Hematopoietic multipotent progenitor cell treated with erythropoietin and hydrocortisone succinate and interleukin-3 and kit ligand, for 4 days (in vitro differentiated cells): Measurements from ENCODE around the gene PEAK1.

ENCODE experiments used
- DNase-seq: peaks from one replicate; pipeline ENCODE4 v3.0.0-alpha.2; 2015

The PEAK1 gene

DNA sequence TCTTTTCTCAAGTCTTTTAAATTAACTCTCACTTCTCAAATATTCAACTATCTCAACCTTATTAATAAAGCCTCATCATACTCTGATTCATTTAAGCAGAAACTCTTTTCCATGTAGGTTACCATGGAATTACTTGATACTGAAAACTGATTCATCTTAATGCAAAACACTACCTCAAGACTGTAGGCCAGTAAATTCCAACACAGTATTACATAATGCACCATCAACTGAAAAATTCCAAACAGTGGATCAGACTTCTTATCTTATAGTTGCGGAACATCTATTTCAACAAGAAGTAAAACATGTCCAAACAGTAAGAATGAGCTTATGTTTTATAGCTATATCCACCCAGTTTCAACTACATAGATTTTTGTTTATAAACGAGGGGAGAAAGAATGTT lies 124.5 kb downstream of the PEAK1 start:
- no peak for DNase-seq

DNA sequence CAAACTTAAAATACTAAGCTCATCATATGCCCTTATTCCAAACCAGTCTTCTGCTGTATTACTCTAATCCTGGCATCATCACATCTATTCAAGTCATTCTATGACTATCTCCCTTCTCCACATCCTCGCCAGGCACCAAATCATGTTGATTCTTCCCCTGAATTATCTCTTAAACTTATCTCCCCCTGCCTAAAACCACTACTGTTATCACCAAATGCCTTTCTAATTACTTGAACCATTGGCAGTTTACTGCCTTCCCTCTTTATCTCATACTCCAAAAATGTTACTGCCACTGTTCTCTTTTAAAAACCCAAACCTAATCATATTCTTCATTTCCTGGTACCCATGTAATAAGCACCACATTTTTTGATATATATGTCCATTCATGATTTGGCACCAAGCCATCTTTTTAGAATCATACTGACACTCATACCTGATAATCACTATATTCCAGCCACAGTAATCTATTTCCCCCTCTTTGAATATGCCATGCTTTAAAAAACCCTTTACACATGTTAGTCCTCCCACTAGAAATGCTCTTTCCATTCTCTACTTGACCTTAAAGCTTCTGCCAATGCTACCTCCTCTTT lies 126.8 kb downstream of the PEAK1 start:
- DNase-seq, result peak; percentile 62

DNA sequence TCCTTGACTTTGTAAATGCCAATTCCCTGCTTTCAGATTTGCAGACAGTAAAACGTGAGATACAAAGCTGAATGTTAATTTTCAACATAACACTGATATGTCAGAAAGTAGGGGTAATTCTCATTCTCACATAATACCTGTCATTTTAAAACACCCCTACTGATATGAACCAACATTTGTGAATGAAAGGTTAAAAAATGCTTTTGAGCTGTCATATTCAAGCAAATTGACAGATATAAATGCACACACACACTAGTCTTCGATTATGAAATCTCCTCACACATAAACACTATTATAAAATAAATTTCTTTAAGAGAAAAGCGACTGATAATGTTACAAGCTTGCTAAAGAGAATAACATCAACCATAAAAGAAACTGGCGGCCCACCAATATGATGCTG lies 128.8 kb downstream of the PEAK1 start:
- DNase-seq, result no peak

DNA sequence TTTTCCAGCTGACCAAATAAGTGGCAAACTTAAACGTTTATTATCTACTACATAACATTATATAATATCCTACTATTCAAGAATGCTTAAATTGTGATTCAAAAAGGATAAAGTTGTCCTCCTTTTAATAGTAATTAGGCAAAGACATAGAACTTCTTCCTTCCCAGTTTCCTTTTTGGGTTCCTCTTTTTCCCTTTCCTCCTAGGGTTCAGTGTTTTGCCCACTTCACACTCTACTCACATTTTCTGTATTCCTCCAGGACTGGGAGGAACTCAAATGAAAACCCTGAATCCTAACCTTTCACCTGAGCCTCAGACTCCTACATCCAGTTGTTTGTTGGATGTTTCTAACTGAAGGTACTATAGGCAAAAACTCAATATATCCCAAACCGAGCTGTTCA lies 132.5 kb downstream of the PEAK1 start:
- no peak for DNase-seq

DNA sequence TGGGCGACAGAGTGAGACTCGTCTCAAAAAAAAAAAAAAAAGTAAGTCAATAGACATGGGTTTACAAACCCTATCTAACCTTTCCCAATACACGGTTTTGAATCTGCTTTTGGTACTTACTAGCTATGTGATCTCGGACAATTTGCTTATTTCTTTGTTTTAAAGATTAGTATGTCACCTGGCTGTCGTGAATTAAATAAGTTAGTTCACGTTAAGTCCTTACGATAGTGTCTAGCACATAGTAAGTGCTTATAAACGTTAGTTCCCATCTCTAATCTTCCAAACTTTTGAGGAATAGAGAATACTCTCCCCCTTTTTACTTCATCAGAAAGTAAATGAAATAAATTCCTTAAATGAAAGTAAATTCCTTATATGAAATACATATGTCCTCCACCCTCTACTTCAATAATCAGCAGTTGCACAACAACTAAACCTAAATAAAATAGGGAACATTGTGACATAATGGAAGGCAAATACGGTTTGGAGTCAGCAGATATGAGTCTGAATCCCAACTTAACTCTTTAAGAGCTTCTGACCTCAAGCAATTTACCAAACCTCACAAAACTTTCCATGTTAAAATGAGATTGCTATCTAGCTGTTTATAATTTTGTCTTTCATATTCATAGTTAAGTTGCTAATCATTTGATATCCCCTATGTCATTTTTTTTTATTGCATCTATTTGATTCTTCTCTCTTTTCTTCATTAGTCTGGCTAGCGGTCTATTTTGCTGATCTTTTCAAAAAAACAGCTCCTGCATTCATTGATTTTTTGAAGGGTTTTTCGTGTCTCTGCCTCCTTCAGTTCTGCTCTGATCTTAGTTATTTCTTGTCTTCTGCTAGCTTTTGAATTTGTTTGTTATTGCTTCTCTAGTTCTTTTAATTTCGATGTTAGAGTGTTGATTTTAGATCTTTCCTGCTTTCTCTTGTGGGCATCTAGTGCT lies 134.6 kb downstream of the PEAK1 start:
- no peak for DNase-seq

DNA sequence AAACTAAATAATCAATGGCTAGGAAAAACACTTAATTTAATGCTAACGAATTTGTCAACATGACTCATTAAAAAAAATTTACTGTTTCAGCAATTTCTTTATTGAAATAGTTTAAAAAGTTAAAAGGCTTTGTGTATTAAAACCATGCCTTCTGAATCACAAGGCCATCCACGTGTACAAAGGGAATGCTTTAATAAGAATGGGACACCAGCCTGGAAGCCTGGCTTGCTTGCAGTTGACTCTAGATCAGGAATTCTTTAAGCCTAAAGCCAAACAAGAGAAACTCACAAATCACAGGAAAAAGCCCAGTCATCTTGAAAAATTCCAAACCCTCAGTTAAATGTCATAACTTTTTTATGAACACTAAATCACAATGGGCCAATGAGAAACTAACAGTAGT lies 137.6 kb downstream of the PEAK1 start:
- no peak for DNase-seq

DNA sequence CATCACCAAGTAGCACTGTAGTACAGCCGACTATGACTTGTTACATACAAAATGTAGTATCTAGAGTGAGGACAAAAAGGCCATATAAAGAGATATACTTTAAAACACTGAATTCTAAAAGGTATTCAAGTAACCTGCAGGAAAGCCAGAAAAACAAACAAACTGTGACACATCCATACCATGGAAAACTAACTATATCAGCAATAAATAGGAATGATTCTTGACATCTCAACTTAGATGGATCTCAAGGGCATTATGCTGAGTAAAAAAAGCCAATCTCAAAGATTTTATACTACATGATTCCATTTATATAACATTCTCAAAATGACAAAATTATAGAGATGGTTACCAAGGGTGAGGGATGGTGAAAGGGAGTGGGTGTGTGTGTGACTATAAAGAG lies 143.0 kb downstream of the PEAK1 start:
- no peak for DNase-seq

DNA sequence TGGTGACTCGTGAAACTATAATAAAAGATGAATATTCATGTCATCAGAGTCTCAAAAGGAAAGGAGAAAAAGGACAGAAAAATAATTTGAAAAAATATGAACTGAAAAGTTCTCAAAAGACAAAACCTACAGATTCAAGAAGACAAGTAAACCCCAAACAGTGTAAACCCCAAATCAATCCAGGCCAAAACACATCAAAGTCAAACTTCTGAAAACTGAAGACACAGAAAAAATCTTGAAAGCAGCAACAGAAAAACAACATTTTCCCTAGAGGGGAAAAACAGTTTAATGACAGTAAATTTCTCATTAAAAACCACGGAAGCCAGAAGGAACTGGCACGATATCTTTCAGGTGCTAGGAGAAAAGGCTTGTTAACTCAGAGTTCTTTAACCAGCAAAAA lies 143.8 kb downstream of the PEAK1 start:
- no peak for DNase-seq

DNA sequence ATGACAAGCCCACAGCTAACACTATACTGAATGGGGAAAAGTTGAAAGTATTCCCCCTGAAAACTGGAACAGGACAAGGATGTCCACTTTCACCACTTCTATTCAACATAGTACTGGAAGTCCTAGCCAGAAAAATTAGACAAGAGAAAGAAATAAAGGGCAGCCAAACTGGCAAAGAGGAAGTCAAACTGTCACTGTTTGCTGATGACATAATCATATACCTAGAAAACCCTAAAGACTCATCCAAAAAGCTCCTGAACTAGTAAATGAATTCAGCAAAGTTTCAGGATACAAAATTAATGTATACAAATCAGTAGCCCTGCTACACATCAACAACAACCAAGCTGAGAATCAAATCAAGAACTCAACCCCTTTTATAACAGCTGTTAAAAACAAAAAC lies 146.8 kb downstream of the PEAK1 start:
- peak; percentile 14 for DNase-seq

DNA sequence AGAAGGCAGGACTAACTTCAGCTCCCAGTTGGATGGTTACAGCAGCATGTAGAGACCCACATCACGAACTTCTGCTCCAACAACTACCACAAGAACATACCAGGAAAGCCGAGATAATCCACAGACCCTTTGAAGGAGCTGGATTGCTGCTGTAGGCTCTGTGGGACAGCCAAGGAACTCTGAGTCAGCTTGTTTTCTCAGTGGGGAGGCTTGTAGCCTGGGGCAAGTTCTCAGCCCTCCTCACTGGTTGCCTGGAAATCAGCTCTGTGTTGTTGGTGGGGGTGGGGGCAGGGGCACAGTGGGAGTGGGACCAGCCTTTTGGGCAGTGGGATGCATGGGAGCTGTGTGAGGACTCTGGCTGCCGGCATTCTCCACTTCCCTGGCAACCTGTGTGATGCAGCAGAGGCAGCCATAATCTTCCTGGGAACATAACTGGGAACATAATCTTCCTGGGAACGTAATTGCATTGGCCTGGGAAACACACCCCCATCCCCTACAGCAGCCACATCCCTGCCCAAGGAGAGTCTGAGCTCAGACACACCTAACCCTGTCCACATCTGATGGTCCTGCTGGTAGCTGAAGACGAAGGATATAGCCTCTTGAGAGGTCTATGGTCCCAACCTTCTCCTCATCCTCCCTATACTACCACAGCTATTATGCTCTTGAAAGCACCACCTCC lies 153.1 kb downstream of the PEAK1 start:
- no peak for DNase-seq

DNA sequence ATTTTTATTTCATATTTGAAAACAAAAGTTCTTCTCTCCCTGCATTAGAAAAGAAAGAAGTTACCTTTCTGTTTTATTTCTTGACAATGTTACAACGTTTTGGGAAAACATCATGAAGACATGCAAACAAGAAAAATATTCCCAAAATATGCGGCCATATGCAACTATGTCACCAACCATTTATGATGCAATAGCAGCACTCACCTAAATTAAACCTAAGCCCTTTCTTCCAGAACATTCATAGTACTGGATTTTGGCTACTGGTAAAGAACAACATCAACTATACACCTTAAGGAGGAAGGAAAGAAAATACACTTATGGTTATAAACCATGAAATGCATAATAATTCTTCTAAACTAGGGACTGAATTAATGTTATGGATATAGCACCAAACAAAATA lies 164.5 kb downstream of the PEAK1 start:
- DNase-seq, result no peak

DNA sequence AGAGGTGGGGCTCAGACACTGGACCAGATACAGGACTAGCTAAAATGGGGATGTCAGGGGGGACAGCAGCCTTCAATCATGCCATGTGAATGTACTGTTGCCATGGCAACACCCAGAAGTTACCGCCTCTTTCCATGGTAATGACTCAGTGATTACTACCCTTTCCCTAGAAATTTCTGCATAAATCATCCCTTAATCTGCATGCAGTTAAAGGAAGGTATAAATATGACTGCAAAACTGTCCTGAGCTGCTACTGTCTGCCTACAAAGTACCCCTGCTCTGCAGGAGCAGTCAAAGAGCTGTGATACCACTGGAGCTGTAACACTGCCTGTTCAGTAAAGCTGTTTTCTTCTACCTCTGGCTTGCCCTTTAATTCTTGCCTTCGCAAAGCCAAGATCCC lies 168.2 kb downstream of the PEAK1 start:
- DNase-seq, result peak; percentile 15

DNA sequence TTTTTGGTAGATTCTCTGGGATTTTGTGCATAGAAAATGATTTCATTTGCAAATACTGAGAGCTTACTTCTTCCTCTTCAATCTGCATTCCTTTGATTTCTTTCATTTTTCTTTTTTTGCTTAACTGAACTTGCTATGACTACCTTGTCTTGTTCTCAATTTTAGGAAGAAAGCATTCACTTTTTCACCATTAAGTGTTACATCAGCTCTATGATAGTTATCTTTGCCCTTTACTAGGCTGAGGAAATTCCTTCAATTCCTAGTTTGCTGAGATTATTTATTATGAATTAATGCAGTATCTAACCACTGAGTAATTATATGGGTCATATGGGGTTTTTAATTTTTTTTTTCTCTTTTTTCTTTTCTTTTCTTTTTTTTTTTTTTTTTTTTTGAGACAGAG lies 172.8 kb downstream of the PEAK1 start:
- DNase-seq, result no peak

DNA sequence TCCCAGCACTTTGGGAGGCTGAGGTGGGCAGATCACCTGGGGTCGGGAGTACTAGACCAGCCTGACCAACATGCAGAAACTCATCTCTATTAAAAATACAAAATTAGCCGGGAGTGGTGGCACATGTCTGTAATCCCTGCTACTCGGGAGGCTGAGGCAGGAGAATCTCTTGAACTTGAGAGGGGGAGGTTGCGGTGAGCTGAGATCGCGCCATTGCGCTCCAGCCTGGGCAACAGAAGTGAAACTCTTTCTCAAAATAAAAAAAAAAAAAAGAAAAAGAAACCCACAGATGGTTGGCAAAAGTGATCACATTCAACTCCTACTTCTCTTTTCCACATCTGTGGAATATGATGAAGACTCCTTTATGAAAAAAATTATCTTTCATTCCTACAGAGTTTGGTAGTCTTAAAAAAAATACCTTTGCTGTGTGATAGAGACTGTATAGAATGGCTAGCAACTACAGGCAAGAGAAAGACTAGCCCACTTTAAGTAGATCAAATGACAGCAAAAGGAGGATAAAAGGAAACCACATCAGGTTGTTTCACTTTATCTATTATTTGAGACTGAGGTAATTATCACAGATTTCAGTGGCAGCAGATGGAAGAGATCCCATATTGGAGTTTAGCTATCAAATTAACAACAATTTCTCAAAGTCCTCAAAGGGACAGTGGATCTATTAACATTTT lies 176.0 kb downstream of the PEAK1 start:
- DNase-seq, result no peak

DNA sequence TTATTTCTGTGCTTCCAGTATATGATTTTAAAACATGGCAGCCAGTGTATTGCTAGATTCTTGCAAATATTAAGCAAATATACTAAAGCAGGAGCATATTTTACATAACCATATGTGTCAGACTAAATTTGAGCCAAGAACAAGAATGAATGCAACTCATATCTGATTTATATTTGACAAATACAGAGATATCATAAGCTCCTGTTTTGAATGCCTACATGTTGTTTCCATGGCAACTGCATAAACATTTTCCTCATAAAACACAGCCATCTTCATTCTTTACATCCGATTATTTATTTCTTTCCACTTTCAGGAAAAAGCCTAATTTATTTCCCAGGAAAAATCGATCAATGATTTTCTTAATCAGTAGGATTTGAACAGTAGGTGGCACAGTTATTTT lies 176.8 kb downstream of the PEAK1 start:
- DNase-seq, result no peak

DNA sequence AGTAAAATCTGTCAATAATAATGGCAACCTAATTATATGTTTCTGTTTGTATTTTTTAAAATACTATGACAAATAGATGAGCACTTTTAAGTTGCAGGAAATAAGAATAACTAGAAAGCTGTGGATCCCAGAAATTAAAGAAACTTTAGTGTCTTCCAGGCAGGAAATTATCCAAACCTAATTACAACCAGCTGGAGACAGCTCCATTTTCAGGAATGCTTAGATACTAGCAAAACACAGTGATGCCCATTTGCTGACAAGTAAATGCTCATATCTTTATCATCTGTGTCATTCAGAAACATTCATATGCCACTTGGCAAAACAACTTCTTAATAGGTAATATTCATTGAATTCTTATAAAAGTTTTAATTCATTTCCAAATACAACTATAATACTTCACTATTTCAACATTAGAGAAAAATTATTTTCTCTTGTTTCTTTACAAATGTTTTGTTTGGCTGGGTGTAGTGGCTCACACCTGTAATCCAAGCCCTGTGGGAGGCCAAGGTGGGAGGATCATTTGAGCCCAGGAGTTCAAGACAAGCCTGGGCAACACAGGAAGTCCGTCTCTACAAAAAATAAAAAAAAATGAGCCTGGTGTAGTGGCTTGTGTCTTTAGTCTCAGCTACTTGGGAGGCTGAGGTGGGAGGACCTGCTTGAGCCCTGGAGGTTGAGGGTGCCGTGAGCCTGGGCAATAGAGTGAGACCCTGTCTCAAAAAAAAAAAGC lies 179.9 kb downstream of the PEAK1 start:
- DNase-seq, result no peak

DNA sequence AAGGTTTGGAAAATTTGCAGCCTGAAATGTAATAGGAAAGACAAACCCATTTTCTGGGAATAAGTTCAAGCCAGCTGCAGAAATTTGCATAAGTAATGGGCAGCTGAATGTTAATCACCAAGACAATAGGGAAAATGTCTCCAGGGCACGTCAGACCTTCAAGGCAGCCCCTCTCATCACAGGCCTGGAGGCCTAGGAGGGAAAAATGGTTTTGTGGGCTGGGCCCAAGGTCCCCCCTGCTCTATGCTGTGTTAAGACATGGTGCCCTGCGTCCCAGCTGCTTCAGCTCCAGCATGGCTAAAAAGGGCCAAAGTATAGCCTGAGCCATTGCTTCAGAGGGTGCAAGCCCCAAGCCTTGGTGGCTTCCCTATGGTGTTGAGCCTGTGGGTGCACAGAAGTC lies 184.3 kb downstream of the PEAK1 start:
- no peak for DNase-seq

DNA sequence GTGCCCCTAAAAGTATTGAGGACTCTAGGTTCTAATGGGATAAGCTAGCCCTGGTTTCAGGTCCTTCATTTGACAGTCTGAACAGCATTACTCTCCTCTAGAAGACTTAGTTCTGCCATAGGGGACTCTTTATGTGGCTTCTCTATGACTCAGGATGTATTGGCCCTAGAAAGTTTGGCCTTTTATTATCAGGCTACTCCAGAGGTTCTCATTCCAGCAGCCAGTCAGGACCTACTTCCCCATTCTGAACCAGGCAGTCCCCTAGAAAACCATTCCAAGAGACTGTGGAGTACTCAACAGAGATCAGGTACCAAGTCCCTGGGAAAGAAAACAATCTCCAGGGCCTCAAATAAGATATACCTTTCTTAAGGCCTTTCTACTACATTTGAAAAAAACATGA lies 191.1 kb downstream of the PEAK1 start:
- peak; percentile 58 for DNase-seq

DNA sequence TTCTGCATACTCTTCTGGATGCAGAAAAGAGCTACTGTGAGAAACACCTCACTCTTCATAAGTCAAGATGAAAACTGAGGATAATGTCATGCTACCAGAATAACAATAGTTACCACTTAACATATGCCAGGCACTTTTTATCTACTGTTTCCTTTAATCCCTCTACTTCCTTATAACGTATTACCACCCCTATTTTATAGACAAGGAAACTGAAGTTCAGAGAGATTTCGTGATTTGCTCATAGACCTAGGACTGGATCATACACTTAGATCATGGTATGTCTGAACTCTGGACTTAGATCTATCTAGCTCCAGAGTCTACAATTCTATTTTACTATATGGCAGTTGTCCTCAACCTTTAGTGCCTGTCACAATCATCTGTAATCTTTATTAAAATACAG lies 193.3 kb downstream of the PEAK1 start:
- no peak for DNase-seq

DNA sequence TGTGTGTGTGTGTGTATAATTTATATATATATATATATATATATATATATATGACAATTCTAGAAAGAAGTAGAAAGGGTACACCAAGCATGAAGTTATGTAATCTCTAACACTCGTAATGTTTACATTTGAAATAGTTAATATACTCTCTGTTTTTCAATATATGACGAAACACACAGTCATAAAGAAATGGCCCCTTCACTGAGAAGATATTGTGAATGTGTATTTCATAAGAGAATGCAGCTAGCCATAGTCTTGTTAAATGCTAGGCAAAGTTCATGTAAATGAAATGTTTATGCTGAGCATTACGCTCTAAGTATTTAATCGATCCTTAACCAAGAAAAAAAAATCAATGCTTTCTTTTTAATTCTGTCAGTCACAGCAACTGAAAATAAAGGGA lies 194.3 kb downstream of the PEAK1 start:
- DNase-seq, result no peak

DNA sequence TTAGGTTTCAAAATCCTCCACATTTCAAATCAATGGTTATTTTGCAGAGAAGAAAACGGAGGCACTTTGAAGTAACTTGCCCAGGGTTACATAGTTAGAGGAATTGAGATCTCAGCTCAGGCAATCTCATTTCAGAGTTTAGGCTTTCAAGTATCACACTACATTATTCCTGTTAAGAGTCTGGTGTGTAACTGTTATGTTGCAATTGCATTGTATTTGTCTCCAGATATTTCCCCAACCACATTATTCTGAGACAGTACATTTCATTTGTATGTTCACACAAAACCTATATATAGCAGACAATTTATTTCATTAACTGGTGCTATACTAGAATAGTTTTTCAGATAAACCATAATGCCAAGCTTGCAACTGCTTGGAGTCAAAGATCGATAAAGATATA lies 194.8 kb downstream of the PEAK1 start:
- no peak for DNase-seq

DNA sequence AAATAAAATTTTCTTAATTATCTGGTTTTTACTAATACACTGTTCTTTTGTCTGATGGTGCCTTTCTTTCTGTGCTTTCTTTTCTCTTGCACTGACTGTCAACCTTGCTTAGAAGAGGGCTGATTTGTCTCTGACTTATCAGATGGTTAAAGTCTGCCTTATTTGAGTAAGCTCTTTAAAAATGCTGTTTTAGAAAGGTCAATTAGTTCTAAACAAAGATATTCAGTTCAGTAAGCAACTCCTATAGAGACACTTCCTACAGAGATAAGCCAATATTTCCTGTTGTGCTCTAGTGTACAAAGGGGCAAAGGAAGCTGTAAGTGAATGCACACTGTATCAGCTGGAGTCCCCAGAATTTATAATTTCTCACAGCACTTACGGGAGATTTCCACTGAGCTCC lies 195.6 kb downstream of the PEAK1 start:
- peak; percentile 34 for DNase-seq

DNA sequence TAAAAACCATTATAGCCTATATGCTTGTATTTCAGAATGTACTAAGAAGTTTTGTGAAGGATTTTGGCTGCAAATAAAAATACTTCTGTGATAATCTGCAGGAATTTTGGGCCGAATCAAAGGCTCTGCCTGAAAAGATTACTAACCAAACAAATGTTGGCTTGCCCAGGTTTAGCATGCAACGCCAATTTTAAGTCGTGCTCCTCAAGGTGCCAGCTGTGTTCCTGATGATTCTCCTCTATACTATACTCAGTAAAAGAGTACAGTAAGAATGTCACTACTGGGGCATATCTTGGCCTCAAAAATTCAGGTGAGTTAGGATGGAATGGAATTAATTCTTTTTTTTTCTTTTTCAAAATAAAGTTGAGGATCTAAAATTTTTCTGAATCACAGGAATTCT lies 198.2 kb downstream of the PEAK1 start:
- DNase-seq, result no peak
